DND-41 (cell line): ENCODE results near the gene PUM1.

ENCODE experiments used
- CTCF ChIP-seq: IDR thresholded peaks from 2 replicates; pipeline ENCODE4 v1.5.1; 2012; ENCODE audit warnings: borderline replicate concordance, low read length, moderate library complexity, mild to moderate bottlenecking; ENCODE audit not compliant: poor library complexity, severe bottlenecking; ENCODE audit errors: extremely low read depth
- EZH2 ChIP-seq: IDR thresholded peaks from 3 replicates; pipeline ENCODE4 v1.6.1; 2012; ENCODE audit warnings: borderline replicate concordance, low read depth, mild to moderate bottlenecking, moderate library complexity, low read length, inconsistent platforms; ENCODE audit not compliant: severe bottlenecking

- TF ChIP-seq CTCF (no peak), EZH2 (no peak)
Measured at GRCh38 chr1:30991862-30992606, 73.5 kb downstream of the PUM1 start.
